HFFc6 (cell line): ENCODE data around the gene AMH. TPM values are rescaled to one million over a fixed set of nuclear protein-coding genes. Genes with fewer than 3 reads are reported as not detected.

Source experiments
- DNase-seq: peaks from one replicate; pipeline ENCODE4 v3.0.0-alpha.2; 2018
- H3K27ac Mint-ChIP-seq: 2 replicates; pipeline ENCODE4 v1.8.0; 2020; ENCODE audit warnings: mild to moderate bottlenecking, mixed read lengths
- H3K27me3 Mint-ChIP-seq: 2 replicates; pipeline ENCODE4 v1.8.0; 2021; ENCODE audit warnings: mild to moderate bottlenecking, moderate library complexity, mixed read lengths; ENCODE audit not compliant: insufficient read depth
- H3K36me3 Mint-ChIP-seq: 2 replicates; pipeline ENCODE4 v1.8.0; 2021; ENCODE audit warnings: low read depth, mixed read lengths
- H3K4me1 Mint-ChIP-seq: 2 replicates; pipeline ENCODE4 v1.8.0; 2020; ENCODE audit warnings: low read depth, mixed read lengths
- H3K4me3 Mint-ChIP-seq: 2 replicates; pipeline ENCODE4 v1.8.0; 2020; ENCODE audit warnings: mild to moderate bottlenecking, moderate library complexity, mixed read lengths
- H3K9me3 Mint-ChIP-seq: 2 replicates; pipeline ENCODE4 v1.8.0; 2020; ENCODE audit warnings: mild to moderate bottlenecking, mixed read lengths
- CTCF ChIP-seq: fragments of 200-600 bp; sonication (generic); IDR thresholded peaks from 2 replicates; pipeline ENCODE4 v1.5.0; 2021; ENCODE audit warnings: antibody characterized with exemption, mild to moderate bottlenecking
- total RNA-seq, 6 experiments: library from RNA; stranded (reverse); fragmentation: NEBNext Ultra II Directional; extraction: Animal tissue kit (Norgen Biotek cat#: 25700); gene quantifications; 2 replicates in 1 of 6; 3 replicates in 5 of 6; pipeline ENCODE4 v1.2.3, GENCODE V29; 2021

AMH gene
- total RNA-seq, 6 experiments from 2014 or later, result 0.98 to 2.3 (median 1.4) TPM

- Mint-ChIP-seq H3K4me1 (peaks cover 66% of the 10 kb centered on the region), H3K27me3 (peaks cover 12% of the 10 kb centered on the region; the same call in 1 of the 2 replicates), H3K9me3 (peaks cover 15% of the 10 kb centered on the region), H3K4me3 (peak overlapping the region; percentile 89), H3K36me3 (peaks cover 31% of the 10 kb centered on the region), H3K27ac (peak overlapping the region; percentile 97)
- DNase-seq, result no peak
- no peak for TF ChIP-seq CTCF
Observed at GRCh38 chr19:2237869-2238153, 11.3 kb upstream of the AMH start.

- peaks cover 28% of the 10 kb centered on the region for H3K36me3 Mint-ChIP-seq
- no peak for DNase-seq
- peak overlapping the region; percentile 97 for H3K27ac Mint-ChIP-seq
- H3K27me3 Mint-ChIP-seq, result peaks cover 6% of the 10 kb centered on the region; the same call in 1 of the 2 replicates
- peaks cover 15% of the 10 kb centered on the region for H3K9me3 Mint-ChIP-seq
- H3K4me1 Mint-ChIP-seq, result peaks cover 64% of the 10 kb centered on the region
- peak overlapping the region; percentile 89 for H3K4me3 Mint-ChIP-seq
- TF ChIP-seq CTCF, result no peak
Observed at GRCh38 chr19:2239173-2239572, 9.9 kb upstream of the AMH start.

GRCh38 chr19:2239771-2240770 lies 9.1 kb upstream of the AMH start:
- Mint-ChIP-seq H3K4me3 (peak overlapping the region; percentile 89), H3K9me3 (peaks cover 15% of the 10 kb centered on the region), H3K27me3 (peaks cover 3% of the 10 kb centered on the region; the same call in 1 of the 2 replicates), H3K4me1 (peaks cover 55% of the 10 kb centered on the region), H3K27ac (peak overlapping the region; percentile 77), H3K36me3 (peaks cover 24% of the 10 kb centered on the region)
- no peak for TF ChIP-seq CTCF
- peak; percentile 27 for DNase-seq

- H3K27me3 Mint-ChIP-seq, result peaks cover 3% of the 10 kb centered on the region; the same call in 1 of the 2 replicates
- H3K4me1 Mint-ChIP-seq, result peaks cover 53% of the 10 kb centered on the region
- peaks cover 20% of the 10 kb centered on the region for H3K36me3 Mint-ChIP-seq
- DNase-seq, result no peak
- peak overlapping the region; percentile 89 for H3K4me3 Mint-ChIP-seq
- H3K9me3 Mint-ChIP-seq, result peaks cover 15% of the 10 kb centered on the region
- no peak for TF ChIP-seq CTCF
- peak overlapping the region; percentile 77 for H3K27ac Mint-ChIP-seq
Observed at GRCh38 chr19:2240881-2241760, 8.0 kb upstream of the AMH start.

GRCh38 chr19:2242092-2242537 lies 7.0 kb upstream of the AMH start:
- Mint-ChIP-seq H3K4me3 (no peak overlapping the region), H3K27me3 (no peaks in the 10 kb centered on the region), H3K36me3 (peaks cover 16% of the 10 kb centered on the region), H3K9me3 (peaks cover 5% of the 10 kb centered on the region), H3K27ac (peak overlapping the region; percentile 46), H3K4me1 (peaks cover 53% of the 10 kb centered on the region)
- DNase-seq, result no peak
- TF ChIP-seq CTCF, result no peak
